Adrenal gland (tissue), 5 donors: ENCODE measurements around the gene HMG20B.

Experiments
- CTCF ChIP-seq, 6 experiments: fragments of 450-650 bp in 4 of 6; fragments of 200-600 bp in 2 of 6; sonication (generic) in 1 of 6; IDR thresholded peaks; 1 replicate in 5 of 6; 2 replicates in 1 of 6; pipeline versions ENCODE4 v1.5.1 to v1.8.0; 2016 to 2021; ENCODE audit warnings: antibody characterized with exemption in 6 of 6, mild to moderate bottlenecking in 2 of 6, moderate library complexity in 1 of 6
- POLR2A ChIP-seq, 2 donors: fragments of 450-650 bp; IDR thresholded peaks; one replicate each; pipeline ENCODE4 v1.6.1; 2017; ENCODE audit warnings: antibody characterized with exemption in 2 of 2, mild to moderate bottlenecking in 2 of 2, moderate library complexity in 1 of 2
- donor health status: DM: no; HTN: no; CAD: no.

- TF ChIP-seq POLR2A (IDR thresholded peaks at IDR 0.05) (no peak), CTCF (IDR thresholded peaks at IDR 0.05) (peak in 2 of 6 experiments; percentile 43 to 44)
Measured at GRCh38 chr19:3618811-3619630, 46.3 kb downstream of the HMG20B start.
